GM21786 (cell line): ENCODE measurements around the gene FNDC3B.

Experiments used
- ATAC-seq: cut with Tn5 transposase; IDR thresholded peaks from one replicate; pipeline ENCODE4 v1.9.1; 2021; ENCODE audit not compliant: unreplicated experiment

Gene FNDC3B

GRCh38 chr3:172378439-172378838, 339.1 kb downstream of the FNDC3B start:
- ATAC-seq: no peak

- no peak for ATAC-seq
These were observed 340.0 kb downstream of the FNDC3B start for GRCh38 chr3:172379372-172379771.

- ATAC-seq: no peak
These were observed 341.3 kb downstream of the FNDC3B start for GRCh38 chr3:172380632-172381031.

GRCh38 chr3:172383306-172383796, 344.0 kb downstream of the FNDC3B start:
- no peak for ATAC-seq

- ATAC-seq: no peak
These were observed 345.5 kb downstream of the FNDC3B start for GRCh38 chr3:172384836-172385235.

GRCh38 chr3:172387728-172388127, 348.4 kb downstream of the FNDC3B start:
- ATAC-seq: no peak

- no peak for ATAC-seq
These were observed 349.2 kb downstream of the FNDC3B start for GRCh38 chr3:172388412-172389078.

- ATAC-seq: no peak
These were observed 351.4 kb downstream of the FNDC3B start for GRCh38 chr3:172390792-172391191.

- no peak for ATAC-seq
These were observed 352.4 kb downstream of the FNDC3B start for GRCh38 chr3:172391592-172392302.

- no peak for ATAC-seq
These were observed 355.3 kb downstream of the FNDC3B start for GRCh38 chr3:172394692-172395091.

GRCh38 chr3:172396400-172396799, 357.0 kb downstream of the FNDC3B start:
- no peak for ATAC-seq

GRCh38 chr3:172397716-172398405, 358.5 kb downstream of the FNDC3B start:
- ATAC-seq: no peak

GRCh38 chr3:172398484-172398883, 359.1 kb downstream of the FNDC3B start:
- no peak for ATAC-seq

- ATAC-seq: no peak
These were observed 362.7 kb downstream of the FNDC3B start for GRCh38 chr3:172402090-172402489.

GRCh38 chr3:172402892-172403643, 363.7 kb downstream of the FNDC3B start:
- ATAC-seq: no peak

- ATAC-seq: no peak
These were observed 365.0 kb downstream of the FNDC3B start for GRCh38 chr3:172404237-172404962.

GRCh38 chr3:172405914-172406313, 366.5 kb downstream of the FNDC3B start:
- ATAC-seq: no peak

- ATAC-seq: no peak
These were observed 368.5 kb downstream of the FNDC3B start for GRCh38 chr3:172407872-172408271.

- ATAC-seq: no peak
These were observed 371.5 kb downstream of the FNDC3B start for GRCh38 chr3:172410702-172411477.

GRCh38 chr3:172411478-172411947, 372.1 kb downstream of the FNDC3B start:
- no peak for ATAC-seq
